HCT116 (cell line): ENCODE measurements around the gene DNM3. TPM values are rescaled to one million over a fixed set of nuclear protein-coding genes. Genes with fewer than 3 reads are reported as not detected.

ENCODE experiments used
- ATAC-seq: fragments of 200-7000 bp; cut with Tn5 transposase; 2 replicates; pipeline ENCODE4 v1.9.1; 2020; ENCODE audit warnings: mild to moderate bottlenecking, moderate library complexity
- BruUV-seq: library from RNA; stranded (reverse); fragments of 400-500 nt; replicated peaks from 2 replicates; lab custom pipeline; 2021; lab: Mats Ljungman, UMichigan
- CTCF ChIA-PET: fragments of 300-600 bp; sonication (Branson Sonifier 250); formaldehyde crosslinking; loops from one replicate; lab custom pipeline; 2021; ENCODE audit warnings: antibody characterized with exemption; lab: Charles Lee
- POLR2A ChIA-PET: fragments of 300-600, 350-600 bp; sonication (Branson Sonifier 250); formaldehyde crosslinking; loops from one replicate; lab custom pipeline; 2021; ENCODE audit warnings: antibody characterized with exemption; lab: Charles Lee
- RAD21 ChIA-PET, 2 experiments: fragments of 300-600 bp; sonication (Branson Sonifier 250); formaldehyde crosslinking; loops; one replicate each; lab custom pipeline; 2023; ENCODE audit warnings: low total read pairs in 2 of 2; ENCODE audit not compliant: uncharacterized antibody in 2 of 2, unreplicated experiment in 2 of 2, low non-redundant PET in 1 of 2; lab: Charles Lee
- DNase-seq: peaks from one replicate; pipeline ENCODE4 v3.0.0-alpha.2; 2010; ENCODE audit warnings: low read depth, low spot score
- H2AFZ ChIP-seq: fragments of 200-600 bp; shearing (Covaris generic), sonication (generic); 2 replicates; pipeline ENCODE4 v1.6.1; 2017; ENCODE audit warnings: low read depth, mixed run types, mixed read lengths, antibody characterized with exemption, low read length; ENCODE audit not compliant: poor library complexity, severe bottlenecking
- H3K27ac ChIP-seq: 2 replicates; pipeline ENCODE4 v1.5.1; 2012; ENCODE audit warnings: low read depth, low read length
- H3K27me3 ChIP-seq: fragments of 200-600 bp; sonication (generic); 2 replicates; pipeline ENCODE4 v1.6.1; 2016; ENCODE audit warnings: mixed run types, low read length, mixed read lengths; ENCODE audit not compliant: insufficient read depth
- H3K36me3 ChIP-seq, 2 experiments: fragments of 200-500 bp in 1 of 2; fragments of 200-600 bp in 1 of 2; sonication (Bioruptor generic) in 1 of 2; sonication (generic) in 1 of 2; 2 replicates each; pipeline versions ENCODE4 v1.5.1 to v1.6.1; 2014 to 2016; ENCODE audit warnings: low read length in 2 of 2, inconsistent platforms in 1 of 2, mixed read lengths in 1 of 2, mixed run types in 1 of 2; ENCODE audit not compliant: insufficient read depth in 2 of 2, control insufficient read depth in 1 of 2
- H3K4me1 ChIP-seq, 2 experiments: fragments of 200-600 bp in 1 of 2; sonication (generic) in 1 of 2; 2 replicates each; pipeline versions ENCODE4 v1.5.1 to v1.6.1; 2012 to 2017; ENCODE audit warnings: low read length in 2 of 2, inconsistent platforms in 1 of 2, mild to moderate bottlenecking in 1 of 2, mixed read lengths in 1 of 2, mixed run types in 1 of 2, moderate library complexity in 1 of 2; ENCODE audit not compliant: insufficient read depth in 2 of 2, control insufficient read depth in 1 of 2
- H3K4me2 ChIP-seq: fragments of 200-600 bp; sonication (generic); 2 replicates; pipeline ENCODE4 v1.6.1; 2017; ENCODE audit warnings: mixed run types, low read length, mixed read lengths
- H3K4me3 ChIP-seq, 2 experiments: fragments of 200-600 bp in 1 of 2; sonication (generic) in 1 of 2; replicated peaks in 1 of 2; 2 replicates each; pipeline ENCODE4 v1.5.1; 2011 to 2016; ENCODE audit warnings: low read length in 2 of 2, control low read depth in 1 of 2, low read depth in 1 of 2, mild to moderate bottlenecking in 1 of 2, mixed read lengths in 1 of 2, mixed run types in 1 of 2
- H3K79me2 ChIP-seq: fragments of 200-600 bp; sonication (generic); 2 replicates; pipeline ENCODE4 v1.6.1; 2017; ENCODE audit warnings: mild to moderate bottlenecking, mixed run types, low read length, moderate library complexity, mixed read lengths; ENCODE audit not compliant: insufficient read depth
- H3K9ac ChIP-seq: fragments of 200-600 bp; sonication (generic); 2 replicates; pipeline ENCODE4 v1.6.1; 2016; ENCODE audit warnings: low read length, mixed read lengths
- H3K9me2 ChIP-seq: fragments of 200-600 bp; sonication (generic), shearing (Covaris generic); 2 replicates; pipeline ENCODE4 v1.6.1; 2017; ENCODE audit warnings: mixed run types, mild to moderate bottlenecking, moderate library complexity; ENCODE audit not compliant: insufficient read depth
- H3K9me3 ChIP-seq, 2 experiments: fragments of 200-500 bp in 1 of 2; fragments of 200-600 bp in 1 of 2; sonication (Bioruptor generic) in 1 of 2; sonication (generic) in 1 of 2; 2 replicates each; pipeline ENCODE4 v1.6.1; 2014 to 2017; ENCODE audit warnings: low read length in 2 of 2, mixed read lengths in 2 of 2, inconsistent platforms in 1 of 2, low read depth in 1 of 2, mild to moderate bottlenecking in 1 of 2, mixed run types in 1 of 2, moderate library complexity in 1 of 2; ENCODE audit not compliant: control insufficient read depth in 1 of 2, insufficient read depth in 1 of 2
- H4K20me1 ChIP-seq: fragments of 200-600 bp; sonication (generic), shearing (Covaris generic); 2 replicates; pipeline ENCODE4 v1.6.1; 2017; ENCODE audit warnings: mixed run types, mild to moderate bottlenecking, moderate library complexity; ENCODE audit not compliant: insufficient read depth
- CBX3 ChIP-seq: IDR thresholded peaks from 2 replicates; pipeline ENCODE4 v1.6.1; 2012; ENCODE audit warnings: low read depth
- CEBPB ChIP-seq: IDR thresholded peaks from 2 replicates; pipeline ENCODE4 v1.6.1; 2012; ENCODE audit warnings: low read depth
- EGR1 ChIP-seq: IDR thresholded peaks from 2 replicates; pipeline ENCODE4 v1.6.1; 2012; ENCODE audit warnings: low read depth
- EZH2 ChIP-seq: fragments of 200-600 bp; sonication (generic); IDR thresholded peaks from 2 replicates; pipeline ENCODE4 v1.6.1; 2017; ENCODE audit warnings: antibody characterized with exemption, mixed run types
- FOSL1 ChIP-seq: IDR thresholded peaks from 2 replicates; pipeline ENCODE4 v1.6.1; 2012; ENCODE audit warnings: low read depth
- JUND ChIP-seq: IDR thresholded peaks from 2 replicates; pipeline ENCODE4 v1.6.1; 2012
- POLR2A ChIP-seq: IDR thresholded peaks from 2 replicates; pipeline ENCODE4 v1.7.0; 2011; ENCODE audit warnings: borderline replicate concordance; ENCODE audit not compliant: insufficient read depth, insufficient read length; ENCODE audit errors: extremely low read depth
- POLR2AphosphoS5 ChIP-seq: IDR thresholded peaks from 2 replicates; pipeline ENCODE4 v1.6.1; 2011; ENCODE audit warnings: mild to moderate bottlenecking, low read depth, low read length, moderate library complexity
- RAD21 ChIP-seq: IDR thresholded peaks from 2 replicates; pipeline ENCODE4 v1.6.1; 2012; ENCODE audit warnings: low read depth, mild to moderate bottlenecking
- SIN3A ChIP-seq: IDR thresholded peaks from 2 replicates; pipeline ENCODE4 v1.6.1; 2012; ENCODE audit warnings: low read depth
- SP1 ChIP-seq: IDR thresholded peaks from 2 replicates; pipeline ENCODE4 v1.6.1; 2012; ENCODE audit warnings: low read depth
- SRF ChIP-seq: IDR thresholded peaks from 2 replicates; pipeline ENCODE4 v1.6.1; 2012; ENCODE audit warnings: low read depth
- TCF7L2 ChIP-seq: IDR thresholded peaks from 2 replicates; pipeline ENCODE4 v1.7.0; 2011; ENCODE audit warnings: borderline replicate concordance, inconsistent platforms; ENCODE audit not compliant: insufficient read depth, insufficient read length; ENCODE audit errors: extremely low read depth
- YY1 ChIP-seq: IDR thresholded peaks from 2 replicates; pipeline ENCODE4 v1.6.1; 2011; ENCODE audit warnings: low read length, low read depth, moderate library complexity, mild to moderate bottlenecking; ENCODE audit not compliant: insufficient replicate concordance; ENCODE audit errors: extremely low read depth
- ZNF274 ChIP-seq: fragments of 200-500 bp; sonication (Bioruptor generic); IDR thresholded peaks from 2 replicates; pipeline ENCODE4 v1.6.1; 2014; ENCODE audit warnings: mild to moderate bottlenecking, low read depth, low read length, inconsistent platforms
- intact Hi-C: fragments of 100-400 bp; cut with micrococcal nuclease; formaldehyde crosslinking; loops from 2 replicates; pipeline ENCODE4 v1.10.0; 2022
- total RNA-seq: library from RNA; stranded (reverse); gene quantifications from one replicate; pipeline ENCODE4 v1.2.1, GENCODE V29; 2021; ENCODE audit not compliant: unreplicated experiment
- TF ChIP-seq, protein P1 (sequence below): IDR thresholded peaks from 2 replicates; pipeline ENCODE4 v1.6.1; 2012
- TF ChIP-seq, protein P2 (sequence below), 3 experiments: fragments of 200-600 bp in 1 of 3; sonication (generic) in 1 of 3; IDR thresholded peaks in 2 of 3; conservative IDR thresholded peaks in 1 of 3; 2 replicates each; pipeline ENCODE4 v1.5.1; 2012 to 2017; ENCODE audit warnings: low read depth in 2 of 3, low read length in 2 of 3, antibody characterized with exemption in 1 of 3, borderline replicate concordance in 1 of 3, control low read depth in 1 of 3, mild to moderate bottlenecking in 1 of 3, mixed read lengths in 1 of 3, mixed run types in 1 of 3, moderate library complexity in 1 of 3; ENCODE audit not compliant: insufficient read depth in 1 of 3

The DNM3 gene
- total RNA-seq, 1 experiment from 2014 or later, result 3.1 TPM

DNA sequence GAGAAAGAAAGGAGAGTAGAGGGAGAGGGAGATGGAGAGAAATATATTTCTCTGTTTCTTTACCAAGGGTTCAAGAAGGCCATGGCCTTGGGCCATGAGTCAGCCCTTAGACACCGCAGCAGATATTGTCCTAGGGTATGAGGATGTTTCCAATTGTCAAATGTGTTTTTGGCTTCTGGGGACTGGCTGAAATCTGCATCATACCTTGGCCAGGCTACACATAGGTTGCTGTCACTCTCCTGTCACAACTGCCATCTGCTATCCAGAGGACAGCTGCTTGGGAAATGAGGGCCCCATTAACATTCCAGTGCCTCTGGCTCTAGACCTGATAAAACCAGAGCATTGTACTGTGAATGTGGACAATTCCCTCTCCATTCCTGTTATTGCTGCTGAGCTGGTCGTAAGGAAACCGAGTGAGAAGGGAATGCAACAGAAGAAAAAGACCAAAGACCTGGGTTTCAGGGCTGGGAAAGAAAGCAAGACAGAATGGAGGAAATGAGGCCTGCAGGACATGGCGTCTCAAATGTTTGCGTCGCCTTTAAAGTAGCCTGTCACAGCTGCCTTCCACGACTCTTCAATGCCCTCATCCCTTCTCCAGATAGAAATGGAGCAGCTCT lies 611.3 kb downstream of the DNM3 start:
- TF ChIP-seq EGR1, result no peak
- TF ChIP-seq SIN3A, result no peak
- TF ChIP-seq TCF7L2, result no peak
- no peak for TF ChIP-seq CBX3
- TF ChIP-seq, protein P1, sequence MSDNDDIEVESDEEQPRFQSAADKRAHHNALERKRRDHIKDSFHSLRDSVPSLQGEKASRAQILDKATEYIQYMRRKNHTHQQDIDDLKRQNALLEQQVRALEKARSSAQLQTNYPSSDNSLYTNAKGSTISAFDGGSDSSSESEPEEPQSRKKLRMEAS, result no peak
- no peak for TF ChIP-seq POLR2AphosphoS5
- TF ChIP-seq SP1, result no peak
- no peak for TF ChIP-seq YY1
- no peak for TF ChIP-seq POLR2A
- no peak for TF ChIP-seq SRF
- no peak; the same call in 1 of the 2 replicates for TF ChIP-seq FOSL1
- no peak for TF ChIP-seq RAD21
- no peak for TF ChIP-seq CEBPB
- no peak for TF ChIP-seq EZH2
- no peak for TF ChIP-seq JUND
- TF ChIP-seq, protein P2, sequence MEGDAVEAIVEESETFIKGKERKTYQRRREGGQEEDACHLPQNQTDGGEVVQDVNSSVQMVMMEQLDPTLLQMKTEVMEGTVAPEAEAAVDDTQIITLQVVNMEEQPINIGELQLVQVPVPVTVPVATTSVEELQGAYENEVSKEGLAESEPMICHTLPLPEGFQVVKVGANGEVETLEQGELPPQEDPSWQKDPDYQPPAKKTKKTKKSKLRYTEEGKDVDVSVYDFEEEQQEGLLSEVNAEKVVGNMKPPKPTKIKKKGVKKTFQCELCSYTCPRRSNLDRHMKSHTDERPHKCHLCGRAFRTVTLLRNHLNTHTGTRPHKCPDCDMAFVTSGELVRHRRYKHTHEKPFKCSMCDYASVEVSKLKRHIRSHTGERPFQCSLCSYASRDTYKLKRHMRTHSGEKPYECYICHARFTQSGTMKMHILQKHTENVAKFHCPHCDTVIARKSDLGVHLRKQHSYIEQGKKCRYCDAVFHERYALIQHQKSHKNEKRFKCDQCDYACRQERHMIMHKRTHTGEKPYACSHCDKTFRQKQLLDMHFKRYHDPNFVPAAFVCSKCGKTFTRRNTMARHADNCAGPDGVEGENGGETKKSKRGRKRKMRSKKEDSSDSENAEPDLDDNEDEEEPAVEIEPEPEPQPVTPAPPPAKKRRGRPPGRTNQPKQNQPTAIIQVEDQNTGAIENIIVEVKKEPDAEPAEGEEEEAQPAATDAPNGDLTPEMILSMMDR (IDR thresholded peaks at IDR 0.05 in 2 of 3, conservative IDR thresholded peaks at IDR 0.05 in 1 of 3; ENCODE audit: borderline replicate concordance in 1 of 3, insufficient read depth in 1 of 3, low read depth in 2 of 3, low read length in 2 of 3), result no peak
- TF ChIP-seq ZNF274, result no peak
- TF ChIP-seq, all 23 proteins: peak for 0
- Histone ChIP-seq H3K79me2 (no peaks in the 10 kb centered on the region), H3K9me3 (no peaks in the 10 kb centered on the region), H3K36me3 (no peaks in the 10 kb centered on the region), H3K27me3 (no peaks in the 10 kb centered on the region), H3K9me2 (no peaks in the 10 kb centered on the region), H3K4me1 (peaks cover 0 to 20% of the 10 kb centered on the region in 2 experiments; a peak in 2 of 4 replicates), H2AFZ (no peak overlapping the region), H3K4me3 (no peak overlapping the region), H3K4me2 (no peak overlapping the region), H3K9ac (no peak overlapping the region), H4K20me1 (no peaks in the 10 kb centered on the region), H3K27ac (no peak overlapping the region)
- DNase-seq (no peak), ATAC-seq (no peak)
- intact Hi-C loops, result no loop called here
- RAD21 ChIA-PET, result no interaction called here
- BruUV-seq, result no TSS peak
- CTCF ChIA-PET, result interaction anchor here (1.1 kb wide), 1 partner anchor 450 kb away, joined by 3 read pairs; no protein-coding TSS in a partner anchor
- POLR2A ChIA-PET, result interaction anchor here (0.6 kb wide), 1 partner anchor 531 kb away, joined by 4 read pairs; no protein-coding TSS in a partner anchor
